ENCODE results near the gene MAP2K5.

The MAP2K5 gene

DNA sequence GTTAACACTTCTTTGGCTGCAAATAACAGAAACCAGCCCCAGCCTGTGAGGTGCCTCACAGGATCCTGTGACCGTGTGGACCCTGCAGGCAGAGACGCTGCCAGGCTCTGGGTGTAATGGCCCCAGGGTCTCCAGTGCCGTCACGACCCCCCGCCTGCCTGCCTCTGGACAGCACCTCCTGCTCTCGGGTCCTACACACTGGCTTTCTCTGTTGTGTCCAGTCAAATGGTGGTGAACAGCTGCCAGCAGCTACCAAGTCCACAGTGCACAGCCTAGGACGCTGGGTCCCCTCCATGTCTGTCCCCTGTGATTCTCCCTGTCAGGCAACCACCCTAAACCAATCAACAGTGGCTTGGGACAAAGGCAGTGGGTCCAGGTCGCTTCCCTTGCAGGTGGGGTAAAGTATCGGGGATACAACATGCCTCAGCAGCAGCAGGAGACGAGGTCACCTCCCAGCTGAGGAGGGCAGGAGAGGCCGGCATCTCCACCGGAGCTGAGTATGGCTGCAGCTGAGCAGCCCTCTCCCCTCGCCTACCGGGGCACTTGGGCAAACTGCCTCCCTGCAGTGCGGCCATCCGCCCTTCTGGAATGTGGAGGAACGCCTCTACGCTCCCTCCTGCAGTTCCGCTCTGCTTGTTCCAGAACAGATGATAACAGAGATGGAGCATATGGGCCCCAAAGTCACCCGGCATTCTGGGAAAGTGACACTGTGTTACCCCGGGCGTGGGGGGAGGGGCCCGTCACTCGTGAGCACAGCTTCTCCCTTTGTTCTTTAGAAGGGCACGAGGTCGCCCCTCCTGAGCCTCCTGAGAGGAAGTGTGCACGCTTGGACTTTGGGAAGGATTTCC, 261.7 kb downstream of the MAP2K5 start:
- ChIA-PET POLR2A (no interaction called here), CTCF (no interaction called here)
- H3K36me3 ChIP-seq (ENCODE audit: control insufficient read depth in 2 of 2, insufficient read depth in 1 of 2, low read length in 2 of 2): no peaks in the 10 kb centered on the region
- no peak overlapping the region for H3K4me3 ChIP-seq (ENCODE audit: low read depth, low read length)
- H3K9me3 ChIP-seq (ENCODE audit: control insufficient read depth, insufficient read depth, low read depth, low read length): no peaks in the 10 kb centered on the region
- no peaks in the 10 kb centered on the region for H3K4me1 ChIP-seq (ENCODE audit: control insufficient read depth, insufficient read depth, low read length)
- no peak overlapping the region for H3K27ac ChIP-seq (ENCODE audit: extremely low read depth, low read depth, low read length)
- TF ChIP-seq ZNF146 (tag by site-specific recombination; IDR thresholded peaks at IDR 0.05): no peak
- no peak for TF ChIP-seq ZBTB8A (tag by site-specific recombination; IDR thresholded peaks at IDR 0.05)
- TF ChIP-seq ZSCAN16 (tag by site-specific recombination; IDR thresholded peaks at IDR 0.05): no peak
- TF ChIP-seq OVOL3 (tag by site-specific recombination; IDR thresholded peaks at IDR 0.05): no peak
- TF ChIP-seq ZNF423 (tag by site-specific recombination; IDR thresholded peaks at IDR 0.05): no peak
- peak; percentile 88 for TF ChIP-seq ZNF600 (tag by site-specific recombination; IDR thresholded peaks at IDR 0.05)
- TF ChIP-seq, protein P1, sequence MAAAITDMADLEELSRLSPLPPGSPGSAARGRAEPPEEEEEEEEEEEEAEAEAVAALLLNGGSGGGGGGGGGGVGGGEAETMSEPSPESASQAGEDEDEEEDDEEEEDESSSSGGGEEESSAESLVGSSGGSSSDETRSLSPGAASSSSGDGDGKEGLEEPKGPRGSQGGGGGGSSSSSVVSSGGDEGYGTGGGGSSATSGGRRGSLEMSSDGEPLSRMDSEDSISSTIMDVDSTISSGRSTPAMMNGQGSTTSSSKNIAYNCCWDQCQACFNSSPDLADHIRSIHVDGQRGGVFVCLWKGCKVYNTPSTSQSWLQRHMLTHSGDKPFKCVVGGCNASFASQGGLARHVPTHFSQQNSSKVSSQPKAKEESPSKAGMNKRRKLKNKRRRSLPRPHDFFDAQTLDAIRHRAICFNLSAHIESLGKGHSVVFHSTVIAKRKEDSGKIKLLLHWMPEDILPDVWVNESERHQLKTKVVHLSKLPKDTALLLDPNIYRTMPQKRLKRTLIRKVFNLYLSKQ (tag by site-specific recombination; IDR thresholded peaks at IDR 0.05; ENCODE audit: borderline replicate concordance): no peak
- peak; percentile 72 for TF ChIP-seq ZIC2 (tag by site-specific recombination; IDR thresholded peaks at IDR 0.05)
- no peak for TF ChIP-seq ZNF660 (tag by site-specific recombination; IDR thresholded peaks at IDR 0.05)
- no peak for TF ChIP-seq ZNF677 (tag by site-specific recombination; IDR thresholded peaks at IDR 0.05)
- TF ChIP-seq ZNF558 (tag by site-specific recombination; IDR thresholded peaks at IDR 0.05): no peak
- TF ChIP-seq ZNF140 (tag by site-specific recombination; IDR thresholded peaks at IDR 0.05): peak; percentile 69; the same call in 1 of the 2 replicates
- no peak for TF ChIP-seq ZNF654 (tag by site-specific recombination; IDR thresholded peaks at IDR 0.05; ENCODE audit: low read depth)
- TF ChIP-seq ZNF175 (tag by site-specific recombination; IDR thresholded peaks at IDR 0.05): no peak
- TF ChIP-seq, protein P2, sequence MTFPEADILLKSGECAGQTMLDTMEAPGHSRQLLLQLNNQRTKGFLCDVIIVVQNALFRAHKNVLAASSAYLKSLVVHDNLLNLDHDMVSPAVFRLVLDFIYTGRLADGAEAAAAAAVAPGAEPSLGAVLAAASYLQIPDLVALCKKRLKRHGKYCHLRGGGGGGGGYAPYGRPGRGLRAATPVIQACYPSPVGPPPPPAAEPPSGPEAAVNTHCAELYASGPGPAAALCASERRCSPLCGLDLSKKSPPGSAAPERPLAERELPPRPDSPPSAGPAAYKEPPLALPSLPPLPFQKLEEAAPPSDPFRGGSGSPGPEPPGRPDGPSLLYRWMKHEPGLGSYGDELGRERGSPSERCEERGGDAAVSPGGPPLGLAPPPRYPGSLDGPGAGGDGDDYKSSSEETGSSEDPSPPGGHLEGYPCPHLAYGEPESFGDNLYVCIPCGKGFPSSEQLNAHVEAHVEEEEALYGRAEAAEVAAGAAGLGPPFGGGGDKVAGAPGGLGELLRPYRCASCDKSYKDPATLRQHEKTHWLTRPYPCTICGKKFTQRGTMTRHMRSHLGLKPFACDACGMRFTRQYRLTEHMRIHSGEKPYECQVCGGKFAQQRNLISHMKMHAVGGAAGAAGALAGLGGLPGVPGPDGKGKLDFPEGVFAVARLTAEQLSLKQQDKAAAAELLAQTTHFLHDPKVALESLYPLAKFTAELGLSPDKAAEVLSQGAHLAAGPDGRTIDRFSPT (tag by site-specific recombination; IDR thresholded peaks at IDR 0.05): no peak
- TF ChIP-seq SP7 (tag by site-specific recombination; IDR thresholded peaks at IDR 0.05): no peak
- TF ChIP-seq, protein P3, sequence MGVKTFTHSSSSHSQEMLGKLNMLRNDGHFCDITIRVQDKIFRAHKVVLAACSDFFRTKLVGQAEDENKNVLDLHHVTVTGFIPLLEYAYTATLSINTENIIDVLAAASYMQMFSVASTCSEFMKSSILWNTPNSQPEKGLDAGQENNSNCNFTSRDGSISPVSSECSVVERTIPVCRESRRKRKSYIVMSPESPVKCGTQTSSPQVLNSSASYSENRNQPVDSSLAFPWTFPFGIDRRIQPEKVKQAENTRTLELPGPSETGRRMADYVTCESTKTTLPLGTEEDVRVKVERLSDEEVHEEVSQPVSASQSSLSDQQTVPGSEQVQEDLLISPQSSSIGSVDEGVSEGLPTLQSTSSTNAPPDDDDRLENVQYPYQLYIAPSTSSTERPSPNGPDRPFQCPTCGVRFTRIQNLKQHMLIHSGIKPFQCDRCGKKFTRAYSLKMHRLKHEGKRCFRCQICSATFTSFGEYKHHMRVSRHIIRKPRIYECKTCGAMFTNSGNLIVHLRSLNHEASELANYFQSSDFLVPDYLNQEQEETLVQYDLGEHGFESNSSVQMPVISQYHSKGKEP (tag by site-specific recombination; IDR thresholded peaks at IDR 0.05): no peak
- no peak for TF ChIP-seq ZNF433 (tag by site-specific recombination; IDR thresholded peaks at IDR 0.05; ENCODE audit: low read depth)
- no peak for TF ChIP-seq IKZF3 (tag by site-specific recombination; IDR thresholded peaks at IDR 0.05)
- no peak for TF ChIP-seq MYNN (tag by site-specific recombination; IDR thresholded peaks at IDR 0.05; ENCODE audit: borderline replicate concordance)
- no peak for TF ChIP-seq ZNF776 (tag by site-specific recombination; IDR thresholded peaks at IDR 0.05; ENCODE audit: borderline replicate concordance)
- no peak for TF ChIP-seq ZNF366 (tag by site-specific recombination; conservative IDR thresholded peaks at IDR 0.05)
- no peak for TF ChIP-seq ZNF76 (tag by site-specific recombination; IDR thresholded peaks at IDR 0.05; ENCODE audit: borderline replicate concordance, low read depth)
- TF ChIP-seq, protein P4, sequence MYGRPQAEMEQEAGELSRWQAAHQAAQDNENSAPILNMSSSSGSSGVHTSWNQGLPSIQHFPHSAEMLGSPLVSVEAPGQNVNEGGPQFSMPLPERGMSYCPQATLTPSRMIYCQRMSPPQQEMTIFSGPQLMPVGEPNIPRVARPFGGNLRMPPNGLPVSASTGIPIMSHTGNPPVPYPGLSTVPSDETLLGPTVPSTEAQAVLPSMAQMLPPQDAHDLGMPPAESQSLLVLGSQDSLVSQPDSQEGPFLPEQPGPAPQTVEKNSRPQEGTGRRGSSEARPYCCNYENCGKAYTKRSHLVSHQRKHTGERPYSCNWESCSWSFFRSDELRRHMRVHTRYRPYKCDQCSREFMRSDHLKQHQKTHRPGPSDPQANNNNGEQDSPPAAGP (tag by site-specific recombination; IDR thresholded peaks at IDR 0.05): peak; percentile 91
- no peak for TF ChIP-seq ZSCAN30 (tag by site-specific recombination; IDR thresholded peaks at IDR 0.05)
- no peak for TF ChIP-seq BCL11A (tag by site-specific recombination; IDR thresholded peaks at IDR 0.05; ENCODE audit: low read depth)
- TF ChIP-seq ZNF404 (tag by site-specific recombination; IDR thresholded peaks at IDR 0.05): no peak
- no peak for TF ChIP-seq KLF1 (tag by site-specific recombination; IDR thresholded peaks at IDR 0.05)
- peak; percentile 26; the same call in 1 of the 2 replicates for TF ChIP-seq ZNF341 (tag by site-specific recombination; IDR thresholded peaks at IDR 0.05; ENCODE audit: low read depth)
- TF ChIP-seq, protein P5, sequence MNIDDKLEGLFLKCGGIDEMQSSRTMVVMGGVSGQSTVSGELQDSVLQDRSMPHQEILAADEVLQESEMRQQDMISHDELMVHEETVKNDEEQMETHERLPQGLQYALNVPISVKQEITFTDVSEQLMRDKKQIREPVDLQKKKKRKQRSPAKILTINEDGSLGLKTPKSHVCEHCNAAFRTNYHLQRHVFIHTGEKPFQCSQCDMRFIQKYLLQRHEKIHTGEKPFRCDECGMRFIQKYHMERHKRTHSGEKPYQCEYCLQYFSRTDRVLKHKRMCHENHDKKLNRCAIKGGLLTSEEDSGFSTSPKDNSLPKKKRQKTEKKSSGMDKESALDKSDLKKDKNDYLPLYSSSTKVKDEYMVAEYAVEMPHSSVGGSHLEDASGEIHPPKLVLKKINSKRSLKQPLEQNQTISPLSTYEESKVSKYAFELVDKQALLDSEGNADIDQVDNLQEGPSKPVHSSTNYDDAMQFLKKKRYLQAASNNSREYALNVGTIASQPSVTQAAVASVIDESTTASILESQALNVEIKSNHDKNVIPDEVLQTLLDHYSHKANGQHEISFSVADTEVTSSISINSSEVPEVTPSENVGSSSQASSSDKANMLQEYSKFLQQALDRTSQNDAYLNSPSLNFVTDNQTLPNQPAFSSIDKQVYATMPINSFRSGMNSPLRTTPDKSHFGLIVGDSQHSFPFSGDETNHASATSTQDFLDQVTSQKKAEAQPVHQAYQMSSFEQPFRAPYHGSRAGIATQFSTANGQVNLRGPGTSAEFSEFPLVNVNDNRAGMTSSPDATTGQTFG (tag by site-specific recombination; IDR thresholded peaks at IDR 0.05; ENCODE audit: borderline replicate concordance): no peak
- no peak for TF ChIP-seq ZNF223 (tag by site-specific recombination; IDR thresholded peaks at IDR 0.05)
